ENCODE results near the gene SDE2.

Gene SDE2

GRCh38 chr1:225933072-225933471, 66.1 kb downstream of the SDE2 start:
- Mint-ChIP-seq H3K4me1 (ENCODE audit: low read depth) (peaks cover 20% of the 10 kb centered on the region), H3K27me3 (no peaks in the 10 kb centered on the region), H3K36me3 (no peaks in the 10 kb centered on the region), H3K27ac (no peak overlapping the region), H3K9me3 (ENCODE audit: low read depth) (no peaks in the 10 kb centered on the region), H3K4me3 (no peak overlapping the region)

Measured in activated naive CD8-positive, alpha-beta T cell (primary cell).